IMR-90 (cell line): ENCODE measurements around the gene DAND5. TPM values are rescaled to one million over a fixed set of nuclear protein-coding genes. Genes with fewer than 3 reads are reported as not detected.

ENCODE experiments used
- ATAC-seq: fragments of 200-7000 bp; cut with Tn5 transposase; 2 replicates; pipeline ENCODE4 v1.9.1; 2020; ENCODE audit warnings: low read depth, mild to moderate bottlenecking, moderate library complexity
- BruUV-seq: library from RNA; stranded (reverse); fragments of 400-500 nt; replicated peaks from 2 replicates; lab custom pipeline; 2021; lab: Mats Ljungman, UMichigan
- CTCF ChIA-PET: fragments of 300-600 bp; formaldehyde crosslinking; extraction: SDS; loops from one replicate; lab custom pipeline; 2021; ENCODE audit warnings: antibody characterized with exemption; lab: Yijun Ruan, JAX
- POLR2A ChIA-PET: fragments of 300-600 bp; sonication (Branson Sonifier 250); formaldehyde crosslinking; loops from one replicate; lab custom pipeline; 2022; ENCODE audit warnings: antibody characterized with exemption; ENCODE audit not compliant: unreplicated experiment; lab: Charles Lee
- DNase-seq: peaks from one replicate; pipeline ENCODE4 v3.0.0; 2013
- H2AFZ ChIP-seq: replicated peaks from 2 replicates; pipeline ENCODE3; 2013; ENCODE audit warnings: low read length, mild to moderate bottlenecking; ENCODE audit not compliant: poor library complexity
- H2AK5ac ChIP-seq: 2 replicates; pipeline ENCODE4 v1.6.1; 2013; ENCODE audit warnings: low read depth, low read length, inconsistent platforms
- H2AK9ac ChIP-seq: replicated peaks from 2 replicates; pipeline ENCODE3; 2013; ENCODE audit warnings: mild to moderate bottlenecking, low read depth, low read length, moderate library complexity; ENCODE audit not compliant: poor library complexity
- H2BK120ac ChIP-seq: 2 replicates; pipeline ENCODE4 v1.6.1; 2013; ENCODE audit warnings: low read depth, low read length, inconsistent platforms
- H2BK15ac ChIP-seq: 3 replicates; pipeline ENCODE4 v1.6.1; 2013; ENCODE audit warnings: low read depth, low read length, inconsistent platforms
- H2BK20ac ChIP-seq: 2 replicates; pipeline ENCODE4 v1.6.1; 2013; ENCODE audit warnings: low read depth, mild to moderate bottlenecking, inconsistent platforms, low read length, moderate library complexity
- H2BK5ac ChIP-seq: 2 replicates; pipeline ENCODE4 v1.6.1; 2013; ENCODE audit warnings: mild to moderate bottlenecking, low read depth, low read length, inconsistent platforms; ENCODE audit not compliant: poor library complexity, severe bottlenecking
- H3K14ac ChIP-seq: replicated peaks from 2 replicates; pipeline ENCODE4 v1.6.1; 2013; ENCODE audit warnings: low read depth, low read length, inconsistent platforms
- H3K18ac ChIP-seq: 2 replicates; pipeline ENCODE4 v1.6.1; 2013; ENCODE audit warnings: low read depth, low read length, control low read depth
- H3K23ac ChIP-seq: 2 replicates; pipeline ENCODE4 v1.6.1; 2013; ENCODE audit warnings: low read depth, low read length, inconsistent platforms
- H3K27ac ChIP-seq: 2 replicates; pipeline ENCODE4 v1.5.1; 2013; ENCODE audit warnings: mild to moderate bottlenecking, control low read depth, low read length; ENCODE audit not compliant: insufficient read depth
- H3K27me3 ChIP-seq: 2 replicates; pipeline ENCODE4 v1.6.1; 2013; ENCODE audit warnings: low read length; ENCODE audit not compliant: control insufficient read depth, insufficient read depth
- H3K36me3 ChIP-seq: 2 replicates; pipeline ENCODE4 v1.6.1; 2013; ENCODE audit warnings: low read length, mixed read lengths; ENCODE audit not compliant: control insufficient read depth, insufficient read depth
- H3K4ac ChIP-seq: 2 replicates; pipeline ENCODE4 v1.6.1; 2013; ENCODE audit warnings: low read depth, low read length, inconsistent platforms
- H3K4me1 ChIP-seq: 2 replicates; pipeline ENCODE4 v1.6.1; 2013; ENCODE audit warnings: low read length, mixed read lengths; ENCODE audit not compliant: control insufficient read depth, insufficient read depth
- H3K4me2 ChIP-seq: 2 replicates; pipeline ENCODE4 v1.6.1; 2013; ENCODE audit warnings: low read depth, mild to moderate bottlenecking, control low read depth, low read length, moderate library complexity
- H3K4me3 ChIP-seq: 2 replicates; pipeline ENCODE4 v1.5.1; 2013; ENCODE audit warnings: low read depth, mild to moderate bottlenecking, control low read depth, low read length, moderate library complexity; ENCODE audit not compliant: insufficient read depth
- H3K56ac ChIP-seq: 2 replicates; pipeline ENCODE4 v1.6.1; 2013; ENCODE audit warnings: low read length, inconsistent platforms; ENCODE audit not compliant: insufficient read depth; ENCODE audit errors: extremely low read depth
- H3K79me1 ChIP-seq, 2 experiments: 2 replicates each; pipeline ENCODE4 v1.6.1; 2013; ENCODE audit warnings: low read length in 2 of 2, inconsistent platforms in 1 of 2, low read depth in 1 of 2
- H3K9ac ChIP-seq: 2 replicates; pipeline ENCODE4 v1.6.1; 2013; ENCODE audit warnings: low read depth, low read length, control low read depth
- H3K9me1 ChIP-seq: 2 replicates; pipeline ENCODE4 v1.6.1; 2013; ENCODE audit warnings: low read length, inconsistent platforms; ENCODE audit not compliant: insufficient read depth
- H3K9me3 ChIP-seq: 2 replicates; pipeline ENCODE4 v1.6.1; 2013; ENCODE audit warnings: low read length; ENCODE audit not compliant: control insufficient read depth, insufficient read depth
- H4K20me1 ChIP-seq: 2 replicates; pipeline ENCODE4 v1.6.1; 2013; ENCODE audit warnings: low read length, inconsistent platforms; ENCODE audit not compliant: insufficient read depth
- H4K5ac ChIP-seq: 2 replicates; pipeline ENCODE4 v1.6.1; 2013; ENCODE audit warnings: mild to moderate bottlenecking, low read depth, low read length, control low read depth
- H4K8ac ChIP-seq, 2 experiments: 2 replicates each; pipeline ENCODE4 v1.6.1; 2013; ENCODE audit warnings: low read depth in 2 of 2, low read length in 2 of 2, control low read depth in 1 of 2, inconsistent platforms in 1 of 2
- H4K91ac ChIP-seq: 2 replicates; pipeline ENCODE4 v1.6.1; 2013; ENCODE audit warnings: low read depth, low read length, inconsistent platforms; ENCODE audit not compliant: insufficient read depth
- BHLHE40 ChIP-seq: fragments of 150-350 bp; IDR thresholded peaks from 2 replicates; pipeline ENCODE4 v1.6.1; 2016; ENCODE audit warnings: mild to moderate bottlenecking, low read depth, low read length
- ELK1 ChIP-seq: fragments of 150-350 bp; IDR thresholded peaks from 2 replicates; pipeline ENCODE4 v1.6.1; 2016; ENCODE audit warnings: low read depth, mild to moderate bottlenecking, low read length, moderate library complexity, borderline replicate concordance
- FOS ChIP-seq: fragments of 150-350 bp; IDR thresholded peaks from 2 replicates; pipeline ENCODE4 v1.6.1; 2016; ENCODE audit warnings: low read depth, low read length
- SMC3 ChIP-seq: fragments of 150-350 bp; IDR thresholded peaks from 2 replicates; pipeline ENCODE4 v1.6.1; 2016; ENCODE audit warnings: low read depth, mild to moderate bottlenecking, antibody characterized with exemption, low read length, moderate library complexity
- WGBS, 2 experiments: methylation state at CpG; one replicate each; pipeline versions ENCODE4 v1.1.5 to v1.1.7; 2013; ENCODE audit warnings: missing lambda C conversion rate in 2 of 2; ENCODE audit not compliant: insufficient read length in 1 of 2; ENCODE audit errors: extremely low coverage in 2 of 2; 5-methylcytosine and 5-hydroxymethylcytosine counted together
- dilution Hi-C: fragments of 300-500 bp; cut with HindIII; formaldehyde crosslinking; loops from one replicate; pipeline ENCODE4 v1.14.3; 2018; ENCODE audit warnings: low sequenced_read_pairs; ENCODE audit not compliant: unreplicated experiment
- in situ Hi-C: fragments of 300-500 bp; cut with MboI; formaldehyde crosslinking; loops from 3 replicates; pipeline ENCODE4 v1.14.3; 2019; ENCODE audit warnings: low sequenced_read_pairs, inconsistent platforms, mixed read lengths
- intact Hi-C: fragments of 100-400 bp; cut with micrococcal nuclease; formaldehyde crosslinking; loops from 2 replicates; pipeline ENCODE4 v1.10.0; 2022
- polyA plus RNA-seq, 3 experiments: library from polyadenylated mRNA; depleted of rRNA; stranded (reverse); fragments of >200 nt; gene quantifications; 2 replicates each; pipeline ENCODE4 v1.2.3, GENCODE V29; 2012; ENCODE audit warnings: low replicate concordance in 1 of 3
- total RNA-seq: library from RNA; depleted of rRNA; stranded (reverse); fragments of >200 nt; gene quantifications from 2 replicates; pipeline ENCODE4 v1.2.3, GENCODE V29; 2012
- TF ChIP-seq, protein P1 (sequence below): fragments of 150-350 bp; IDR thresholded peaks from 2 replicates; pipeline ENCODE4 v1.6.1; 2017; ENCODE audit warnings: mild to moderate bottlenecking, antibody characterized with exemption, low read length, low read depth

DAND5 gene
- total and polyA plus RNA-seq, 2 of the 4 experiments (the other 2 are of a cell fraction): 0.03 TPM; not detected in 1

DNA sequence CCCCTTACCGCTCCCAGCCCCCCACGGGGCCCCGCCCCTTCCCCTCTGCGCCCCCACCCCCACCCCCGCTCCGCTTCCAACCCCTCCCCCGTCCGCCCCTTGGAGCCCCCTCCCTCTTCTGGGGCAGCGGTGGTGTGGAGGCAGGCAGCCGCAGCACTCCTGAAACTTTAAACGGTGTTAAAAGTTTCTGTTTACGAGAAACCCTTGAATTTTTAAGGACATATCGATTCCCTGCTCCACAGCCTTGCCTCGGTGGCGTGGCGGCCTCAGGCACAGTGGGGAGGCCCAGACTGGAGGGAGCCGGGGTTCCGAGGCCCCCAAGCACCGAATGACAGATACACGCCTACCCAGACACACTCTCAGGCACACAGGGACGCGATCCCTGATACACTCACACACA is 21.1 kb downstream of the DAND5 start:
- no peaks in the 10 kb centered on the region for H3K27me3 ChIP-seq
- H4K8ac ChIP-seq: no peak overlapping the region
- ATAC-seq (no peak), DNase-seq (no peak)
- H3K36me3 ChIP-seq: no peaks in the 10 kb centered on the region
- TF ChIP-seq, protein P1, sequence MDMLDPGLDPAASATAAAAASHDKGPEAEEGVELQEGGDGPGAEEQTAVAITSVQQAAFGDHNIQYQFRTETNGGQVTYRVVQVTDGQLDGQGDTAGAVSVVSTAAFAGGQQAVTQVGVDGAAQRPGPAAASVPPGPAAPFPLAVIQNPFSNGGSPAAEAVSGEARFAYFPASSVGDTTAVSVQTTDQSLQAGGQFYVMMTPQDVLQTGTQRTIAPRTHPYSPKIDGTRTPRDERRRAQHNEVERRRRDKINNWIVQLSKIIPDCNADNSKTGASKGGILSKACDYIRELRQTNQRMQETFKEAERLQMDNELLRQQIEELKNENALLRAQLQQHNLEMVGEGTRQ: no peak
- no peak for TF ChIP-seq SMC3
- TF ChIP-seq ELK1: no peak
- no peak for TF ChIP-seq BHLHE40
- TF ChIP-seq FOS: no peak
- H3K4ac ChIP-seq: no peak overlapping the region
- peaks cover 0 to 6% of the 10 kb centered on the region in 2 experiments; a peak in 1 of 4 replicates for H3K79me1 ChIP-seq
- H3K9ac ChIP-seq: no peak overlapping the region
- H3K23ac ChIP-seq: no peak overlapping the region
- H3K9me1 ChIP-seq: peaks cover 8% of the 10 kb centered on the region; the same call in 1 of the 2 replicates
- no peak overlapping the region for H3K56ac ChIP-seq
- BruUV-seq: no TSS peak
- H3K4me3 ChIP-seq: no peak overlapping the region
- CTCF ChIA-PET: no interaction called here
- H2BK15ac ChIP-seq: no peak overlapping the region
- dilution Hi-C loops: no loop called here
- H2BK20ac ChIP-seq: no peak overlapping the region
- no peak overlapping the region for H2BK5ac ChIP-seq
- H3K4me1 ChIP-seq: peaks cover 3% of the 10 kb centered on the region; the same call in 1 of the 2 replicates
- no peaks in the 10 kb centered on the region for H3K9me3 ChIP-seq
- intact Hi-C loops: no loop called here
- no peaks in the 10 kb centered on the region for H4K20me1 ChIP-seq
- no peak overlapping the region for H4K91ac ChIP-seq
- POLR2A ChIA-PET: no interaction called here
- in situ Hi-C loops: loop anchor here (25.0 kb wide), 1 partner anchor 747 kb away; a partner anchor contains a TSS
- WGBS, 2 experiments: 60% methylated on average over 11 of the region's 22 CpGs; no CpG with 5 or more reads in 1 of the 2 experiments
- peak overlapping the region; percentile 73 for H2AK5ac ChIP-seq
- no peak overlapping the region for H3K27ac ChIP-seq
- peak overlapping the region; percentile 32 for H2AFZ ChIP-seq
- no peak overlapping the region for H3K4me2 ChIP-seq
- no peak overlapping the region for H3K18ac ChIP-seq
- no peak overlapping the region for H4K5ac ChIP-seq
- no peak overlapping the region for H2BK120ac ChIP-seq
- H2AK9ac ChIP-seq: peak overlapping the region; percentile 72
- no peak overlapping the region for H3K14ac ChIP-seq
